MM.1S (cell line): Measurements from ENCODE around the gene ABCC1.
"Not testable (repeated sequence)": the region's sequence is repeated elsewhere in the genome, so short reads cannot be mapped to it uniquely, and the experiment has no call there.

Experiments
- DNase-seq: peaks from one replicate; pipeline ENCODE4 v3.0.0-alpha.2; 2015
- H2AFZ ChIP-seq: fragments of 300-600 bp; sonication (generic); 2 replicates; pipeline ENCODE4 v1.6.0; 2016; ENCODE audit warnings: antibody characterized with exemption, low read length
- H3F3A ChIP-seq: fragments of 300-600 bp; sonication (generic); 2 replicates; pipeline ENCODE4 v1.6.1; 2016; ENCODE audit warnings: mild to moderate bottlenecking, antibody characterized with exemption, low read length, moderate library complexity, mixed read lengths; ENCODE audit not compliant: insufficient read depth
- H3K27ac ChIP-seq: fragments of 300-600 bp; sonication (generic); 2 replicates; pipeline ENCODE4 v1.5.1; 2016; ENCODE audit warnings: mild to moderate bottlenecking, low read length
- H3K27me3 ChIP-seq: fragments of 300-600 bp; sonication (generic); replicated peaks from 2 replicates; pipeline ENCODE4 v1.6.0; 2016; ENCODE audit warnings: low read length; ENCODE audit not compliant: insufficient read depth
- H3K36me3 ChIP-seq: fragments of 300-600 bp; sonication (generic); replicated peaks from 2 replicates; pipeline ENCODE4 v1.6.1; 2016; ENCODE audit warnings: mild to moderate bottlenecking, low read length, mixed read lengths; ENCODE audit not compliant: insufficient read depth
- H3K4me1 ChIP-seq: fragments of 300-600 bp; sonication (generic); 2 replicates; pipeline ENCODE4 v1.6.1; 2016; ENCODE audit warnings: low read length, mixed read lengths
- H3K4me2 ChIP-seq: fragments of 300-600 bp; sonication (generic); 2 replicates; pipeline ENCODE4 v1.6.0; 2016; ENCODE audit warnings: low read depth, low read length
- H3K4me3 ChIP-seq: fragments of 300-600 bp; sonication (generic); 2 replicates; pipeline ENCODE4 v1.5.1; 2016; ENCODE audit warnings: low read length, mixed read lengths
- H3K79me2 ChIP-seq: fragments of 300-600 bp; sonication (generic); 2 replicates; pipeline ENCODE4 v1.6.1; 2016; ENCODE audit warnings: mixed run types, low read length, mixed read lengths
- H3K9ac ChIP-seq: fragments of 300-600 bp; sonication (generic); 2 replicates; pipeline ENCODE4 v1.6.1; 2016; ENCODE audit warnings: low read length, mixed read lengths
- H3K9me2 ChIP-seq: fragments of 300-600 bp; sonication (generic); replicated peaks from 2 replicates; pipeline ENCODE4 v1.6.1; 2016; ENCODE audit warnings: mild to moderate bottlenecking, low read length, mixed read lengths; ENCODE audit not compliant: insufficient read depth
- H3K9me3 ChIP-seq: fragments of 300-600 bp; sonication (generic); replicated peaks from 2 replicates; pipeline ENCODE4 v1.6.1; 2016; ENCODE audit warnings: mild to moderate bottlenecking, low read length, mixed read lengths; ENCODE audit not compliant: insufficient read depth
- H4K20me1 ChIP-seq: fragments of 300-600 bp; sonication (generic); 2 replicates; pipeline ENCODE4 v1.6.1; 2016; ENCODE audit warnings: mild to moderate bottlenecking, low read length, moderate library complexity, mixed read lengths; ENCODE audit not compliant: insufficient read depth
- CTCF ChIP-seq: fragments of 300-600 bp; sonication (generic); IDR thresholded peaks from 2 replicates; pipeline ENCODE4 v1.5.1; 2016; ENCODE audit warnings: antibody characterized with exemption, low read length, mixed read lengths
- EZH2 ChIP-seq: fragments of 300-600 bp; sonication (generic); optimal IDR thresholded peaks from 2 replicates; pipeline ENCODE3; 2017; ENCODE audit warnings: low read depth, mild to moderate bottlenecking, antibody characterized with exemption, low read length, mixed read lengths
- EZH2phosphoT487 ChIP-seq: fragments of 300-600 bp; sonication (generic); IDR thresholded peaks from 2 replicates; pipeline ENCODE4 v1.6.1; 2018; ENCODE audit warnings: antibody characterized with exemption, low read length

Gene ABCC1

DNA sequence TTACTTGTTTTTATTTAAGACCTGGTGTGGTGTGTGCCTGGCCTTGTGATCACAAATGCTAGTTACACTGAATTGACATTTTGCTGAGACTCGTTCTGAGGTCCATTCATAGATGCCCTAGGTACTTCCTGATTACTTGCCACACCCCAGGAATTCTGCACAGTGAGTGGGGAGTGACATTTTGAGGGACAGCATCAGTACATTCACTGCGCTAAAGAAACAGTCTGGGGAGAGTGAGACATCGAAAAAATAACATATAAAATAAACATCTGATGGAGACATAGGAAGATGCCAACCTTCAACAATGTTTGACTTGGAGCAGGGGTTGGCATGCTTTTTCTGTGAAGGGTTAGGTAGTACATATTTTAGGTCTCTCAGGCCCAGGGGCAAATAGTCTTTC is 30.4 kb downstream of the ABCC1 start:
- H3K4me3 ChIP-seq, result no peak overlapping the region
- no peak overlapping the region for H3K4me2 ChIP-seq
- H3K27ac ChIP-seq, result no peak overlapping the region
- H3K9me3 ChIP-seq, result no peaks in the 10 kb centered on the region
- H4K20me1 ChIP-seq, result no peaks in the 10 kb centered on the region
- no peak overlapping the region for H3K9ac ChIP-seq
- no peaks in the 10 kb centered on the region for H3F3A ChIP-seq
- H2AFZ ChIP-seq, result no peak overlapping the region
- DNase-seq, result no peak
- H3K36me3 ChIP-seq, result no peaks in the 10 kb centered on the region
- no peaks in the 10 kb centered on the region for H3K4me1 ChIP-seq
- TF ChIP-seq CTCF, result no peak
- H3K9me2 ChIP-seq, result no peaks in the 10 kb centered on the region
- H3K79me2 ChIP-seq, result peaks cover 60% of the 10 kb centered on the region
- H3K27me3 ChIP-seq, result no peaks in the 10 kb centered on the region

- DNase-seq, result no peak
- Histone ChIP-seq H3K4me1 (no peaks in the 10 kb centered on the region), H3K4me2 (no peak overlapping the region), H3K9ac (no peak overlapping the region), H3K4me3 (no peak overlapping the region), H3K79me2 (peaks cover 60% of the 10 kb centered on the region), H3K27ac (no peak overlapping the region), H3F3A (no peaks in the 10 kb centered on the region), H3K9me3 (no peaks in the 10 kb centered on the region), H2AFZ (no peak overlapping the region), H4K20me1 (no peaks in the 10 kb centered on the region), H3K27me3 (no peaks in the 10 kb centered on the region), H3K9me2 (no peaks in the 10 kb centered on the region), H3K36me3 (no peaks in the 10 kb centered on the region)
- TF ChIP-seq CTCF, result no peak
- TF ChIP-seq EZH2phosphoT487, result no peak
- no peak for TF ChIP-seq EZH2
Measured at GRCh38 chr16:15980329-15980728, 30.9 kb downstream of the ABCC1 start.

- no peak for TF ChIP-seq EZH2
- TF ChIP-seq CTCF, result no peak
- no peak for TF ChIP-seq EZH2phosphoT487
- Histone ChIP-seq H2AFZ (no peak overlapping the region), H3K4me2 (no peak overlapping the region), H3K4me3 (no peak overlapping the region), H4K20me1 (no peaks in the 10 kb centered on the region), H3K79me2 (peaks cover 57% of the 10 kb centered on the region), H3K9ac (no peak overlapping the region), H3K27ac (no peak overlapping the region), H3K27me3 (no peaks in the 10 kb centered on the region), H3K4me1 (no peaks in the 10 kb centered on the region), H3K9me2 (no peaks in the 10 kb centered on the region), H3K9me3 (no peaks in the 10 kb centered on the region), H3K36me3 (no peaks in the 10 kb centered on the region), H3F3A (no peaks in the 10 kb centered on the region)
- no peak for DNase-seq
Measured at GRCh38 chr16:15981382-15981781, 32.0 kb downstream of the ABCC1 start.

- not testable (repeated sequence) for H3K4me3 ChIP-seq, H3K27me3 ChIP-seq, H3K9me2 ChIP-seq, H3K4me2 ChIP-seq, H3F3A ChIP-seq, H3K4me1 ChIP-seq, DNase-seq, H3K9me3 ChIP-seq, H3K9ac ChIP-seq, H3K27ac ChIP-seq, H3K36me3 ChIP-seq, H2AFZ ChIP-seq, H4K20me1 ChIP-seq
- peaks cover 57% of the 10 kb centered on the region for H3K79me2 ChIP-seq
Measured at GRCh38 chr16:15982194-15982915, 32.9 kb downstream of the ABCC1 start.
